TTC549 (cell line): ENCODE results near the gene CALM1.

Experiments
- FAIRE-seq: peaks from 2 replicates; lab custom pipeline; 2012; peaks lifted over from hg19 to GRCh38; lab: Jason Lieb, UNC

The CALM1 gene

DNA sequence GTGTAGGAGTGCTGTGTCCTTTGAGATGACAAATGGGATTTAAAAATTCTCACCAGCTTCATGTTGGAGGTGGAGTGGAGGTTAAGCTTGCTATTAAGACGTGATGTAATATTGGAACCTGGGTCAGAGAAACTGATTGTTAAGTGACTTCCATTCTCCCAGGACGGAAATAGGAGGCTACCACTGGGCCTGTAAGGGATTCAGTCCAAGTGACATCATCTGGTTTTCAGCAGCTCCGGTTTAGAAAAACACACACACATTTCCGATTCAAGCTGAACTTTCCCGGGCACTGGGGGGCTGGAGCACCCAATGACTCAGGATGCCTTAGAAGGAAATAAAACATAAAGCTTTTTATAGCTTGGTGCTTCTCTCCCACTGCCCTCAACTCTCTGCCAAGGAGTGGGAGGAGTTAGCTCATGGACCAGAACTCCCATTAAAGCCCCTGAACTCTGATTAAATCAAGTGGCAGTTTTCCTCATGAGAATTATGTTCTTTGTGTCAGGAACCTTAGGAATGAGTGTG is 12.4 kb downstream of the CALM1 start:
- no peak for FAIRE-seq

GRCh38 chr14:90412058-90412457 is 15.2 kb downstream of the CALM1 start:
- no peak for FAIRE-seq

DNA sequence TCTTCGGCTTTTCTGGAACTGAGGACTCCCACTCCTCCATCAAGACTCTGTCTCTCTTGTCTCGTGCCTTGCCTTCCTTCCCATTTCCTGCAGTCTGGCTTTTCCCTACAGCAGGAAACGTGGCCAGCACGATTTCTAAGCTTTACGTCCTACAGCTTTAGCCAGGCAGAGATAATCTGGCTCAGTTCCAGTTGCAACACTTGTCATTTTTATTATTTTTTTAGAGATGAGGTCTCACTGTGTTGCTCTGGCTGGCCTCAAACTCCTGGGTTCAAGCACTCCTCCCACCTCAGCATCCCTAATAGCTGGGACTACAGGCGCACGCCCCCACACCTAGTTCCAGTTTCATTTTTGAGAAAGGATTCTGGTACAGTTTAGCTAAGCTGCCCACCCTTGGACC is 19.9 kb downstream of the CALM1 start:
- no peak for FAIRE-seq

- FAIRE-seq = no peak
Observed at GRCh38 chr14:90418053-90418452, 21.2 kb downstream of the CALM1 start.

DNA sequence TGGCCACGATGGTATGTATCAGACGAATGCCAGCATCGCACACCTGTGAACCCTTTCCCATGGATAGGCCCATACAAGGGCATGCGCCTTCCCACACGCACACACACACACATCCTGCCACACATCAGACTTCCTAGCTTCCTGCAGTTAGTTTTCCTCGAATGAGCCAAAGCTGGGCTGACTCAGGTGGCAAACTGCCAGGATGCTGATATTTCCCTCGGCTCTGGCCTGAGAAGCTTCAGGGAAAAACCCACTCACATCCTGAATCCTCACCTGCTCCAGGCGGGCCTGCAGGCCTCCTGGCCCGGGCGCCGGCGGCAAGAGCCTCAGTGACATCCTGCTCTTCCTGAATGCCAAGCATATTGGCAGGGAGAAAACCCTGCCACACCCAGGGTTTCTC is 22.4 kb downstream of the CALM1 start:
- FAIRE-seq = no peak

DNA sequence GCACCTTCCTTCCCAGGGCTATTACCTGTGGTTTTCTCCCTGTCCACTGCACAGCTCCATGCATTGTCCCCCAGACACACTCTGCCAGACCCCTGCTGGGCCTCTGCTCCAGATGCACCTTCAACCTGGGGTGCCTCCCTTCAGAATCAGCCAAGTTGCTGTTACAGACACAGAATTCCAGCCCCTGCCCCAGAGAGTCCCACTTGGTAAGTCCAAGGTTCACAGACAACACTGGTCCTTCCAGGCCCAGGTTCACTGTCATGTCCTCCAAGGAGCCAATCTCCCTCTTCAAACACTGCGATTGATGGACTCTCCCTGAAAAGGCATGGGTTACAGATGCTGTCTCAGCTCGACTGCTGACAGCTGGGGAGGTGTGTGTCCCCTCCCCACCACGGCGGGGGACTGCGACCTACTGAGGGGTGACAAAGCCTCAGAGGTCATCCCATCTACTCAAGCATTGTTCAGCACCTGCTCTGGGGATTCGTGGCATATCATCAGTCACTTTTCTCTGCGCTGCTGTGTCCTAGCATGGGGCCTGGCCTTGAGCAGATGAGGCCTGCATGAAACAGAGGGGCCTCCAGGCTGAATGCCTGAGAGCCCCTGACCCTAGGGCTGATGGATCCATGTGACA is 24.3 kb downstream of the CALM1 start:
- FAIRE-seq = no peak

DNA sequence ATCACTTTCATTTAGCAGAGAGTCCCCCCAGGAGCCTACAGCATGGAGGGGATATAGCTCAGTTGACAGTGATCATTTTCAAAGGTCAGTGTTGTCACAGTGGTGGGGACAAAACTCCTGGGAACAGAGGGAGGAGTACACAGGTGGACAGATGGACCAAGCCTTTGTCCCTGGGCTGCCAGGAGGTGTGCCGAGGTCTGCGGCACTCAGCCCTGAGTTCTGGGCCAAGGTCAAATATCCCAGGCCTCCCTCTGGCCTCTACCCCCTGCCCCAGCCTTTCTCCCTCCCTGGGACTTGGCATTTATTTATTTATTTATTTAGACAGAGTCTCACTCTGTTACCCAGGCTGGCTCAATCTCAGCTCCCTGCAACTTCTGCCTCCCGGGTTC is 24.8 kb downstream of the CALM1 start:
- FAIRE-seq = no peak

GRCh38 chr14:90423166-90423565 is 26.3 kb downstream of the CALM1 start:
- FAIRE-seq = no peak

DNA sequence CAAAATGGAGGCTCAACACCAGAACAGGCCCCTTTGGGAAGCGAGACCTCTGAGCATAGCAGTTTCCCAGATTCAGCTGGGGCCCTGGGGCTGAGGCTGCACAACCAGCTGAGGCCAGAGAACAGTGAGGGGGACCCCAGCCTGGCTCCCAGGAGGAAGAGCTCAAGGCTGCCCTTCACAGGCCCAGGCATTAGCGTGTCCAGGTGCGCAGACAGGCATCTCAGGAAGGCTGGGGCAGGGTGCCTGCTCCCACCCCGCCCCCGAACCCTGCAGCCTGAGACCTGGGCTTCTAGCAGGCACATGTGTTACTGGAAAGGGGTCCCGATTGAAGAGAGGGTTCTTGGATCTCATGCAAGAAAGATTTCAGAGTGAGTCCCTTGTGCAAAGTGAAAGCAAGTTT is 27.2 kb downstream of the CALM1 start:
- FAIRE-seq = no peak

DNA sequence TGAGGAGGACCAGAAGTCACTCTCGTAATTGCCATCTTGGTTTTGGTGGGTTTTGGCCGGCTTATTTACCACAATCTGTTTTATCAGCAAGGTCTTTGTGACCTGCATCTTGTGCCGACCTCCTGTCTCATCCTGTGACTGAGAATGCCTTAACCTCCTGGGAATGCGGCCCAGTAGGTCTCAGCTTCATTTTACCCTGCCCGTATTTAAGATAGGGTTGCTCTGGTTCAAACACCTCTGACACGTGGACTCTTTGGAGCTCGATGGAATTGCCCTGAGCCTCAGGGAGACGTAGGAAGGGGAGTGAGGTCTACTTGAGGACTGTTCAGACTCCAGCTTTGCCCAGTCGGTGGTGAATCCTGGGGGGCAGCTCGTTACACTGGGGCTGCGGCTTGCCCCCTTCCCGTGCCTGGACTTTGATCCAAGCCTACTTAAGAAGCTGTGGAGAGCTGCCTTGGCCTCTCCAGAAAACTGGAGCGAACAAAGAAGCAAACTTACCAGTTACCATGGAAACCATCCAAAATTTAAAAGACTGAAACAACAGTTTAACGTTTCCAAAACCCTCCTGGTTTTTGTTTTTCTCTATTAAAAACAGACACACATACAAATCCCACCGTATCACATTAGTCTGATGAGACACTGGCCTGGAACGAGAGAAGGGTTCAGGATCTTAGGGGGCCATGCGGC is 28.0 kb downstream of the CALM1 start:
- FAIRE-seq = no peak

DNA sequence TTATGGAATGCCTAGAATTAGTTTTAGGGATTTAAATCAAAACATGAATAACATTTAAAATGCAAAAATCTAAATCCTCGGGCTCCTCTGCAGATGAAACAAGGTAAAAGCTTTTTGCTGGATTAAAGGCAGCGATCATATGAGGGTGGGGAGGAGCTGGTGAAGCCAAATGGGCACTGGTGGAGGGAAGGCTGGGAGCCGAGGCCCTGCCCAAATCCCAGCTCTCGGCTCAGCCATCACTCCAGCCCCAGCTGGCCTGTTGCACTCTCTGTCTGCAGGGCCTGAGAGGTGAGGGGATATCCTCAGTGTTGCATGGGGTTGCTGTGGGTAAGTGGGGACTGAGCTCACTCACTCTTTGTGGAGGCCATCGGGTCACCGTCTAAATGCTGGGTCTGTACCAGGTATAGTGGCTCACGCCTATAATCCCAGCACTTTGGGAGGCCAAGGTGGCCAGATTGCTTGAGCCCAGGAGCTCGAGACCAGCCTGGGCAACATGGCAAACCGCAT is 28.6 kb downstream of the CALM1 start:
- no peak for FAIRE-seq

DNA sequence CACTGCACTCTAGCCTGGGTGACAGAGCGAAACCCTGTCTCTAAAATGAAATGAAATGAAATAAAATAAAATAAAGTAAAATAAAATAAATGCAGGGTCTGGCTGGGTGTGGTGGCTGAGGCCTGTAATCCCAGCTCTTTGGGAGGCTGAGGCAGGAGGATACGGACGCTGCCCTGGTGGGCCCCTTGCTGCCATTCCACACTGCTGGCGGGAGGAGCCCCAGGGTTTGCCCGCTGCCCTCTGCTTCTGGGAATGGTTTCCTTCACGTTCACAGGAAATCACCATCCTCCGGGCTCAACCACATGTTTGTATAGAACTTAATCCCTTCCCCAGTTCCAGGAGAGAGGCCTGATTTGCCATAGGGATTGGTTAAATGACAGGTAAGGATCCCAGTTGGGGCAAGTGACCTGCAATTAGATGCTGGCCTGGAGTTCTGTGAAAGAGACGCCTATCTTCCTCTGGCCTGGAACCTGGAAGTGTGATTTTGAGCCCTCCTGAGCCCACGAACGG is 29.3 kb downstream of the CALM1 start:
- FAIRE-seq = no peak

- FAIRE-seq = no peak
Observed at GRCh38 chr14:90426663-90427062, 29.8 kb downstream of the CALM1 start.

DNA sequence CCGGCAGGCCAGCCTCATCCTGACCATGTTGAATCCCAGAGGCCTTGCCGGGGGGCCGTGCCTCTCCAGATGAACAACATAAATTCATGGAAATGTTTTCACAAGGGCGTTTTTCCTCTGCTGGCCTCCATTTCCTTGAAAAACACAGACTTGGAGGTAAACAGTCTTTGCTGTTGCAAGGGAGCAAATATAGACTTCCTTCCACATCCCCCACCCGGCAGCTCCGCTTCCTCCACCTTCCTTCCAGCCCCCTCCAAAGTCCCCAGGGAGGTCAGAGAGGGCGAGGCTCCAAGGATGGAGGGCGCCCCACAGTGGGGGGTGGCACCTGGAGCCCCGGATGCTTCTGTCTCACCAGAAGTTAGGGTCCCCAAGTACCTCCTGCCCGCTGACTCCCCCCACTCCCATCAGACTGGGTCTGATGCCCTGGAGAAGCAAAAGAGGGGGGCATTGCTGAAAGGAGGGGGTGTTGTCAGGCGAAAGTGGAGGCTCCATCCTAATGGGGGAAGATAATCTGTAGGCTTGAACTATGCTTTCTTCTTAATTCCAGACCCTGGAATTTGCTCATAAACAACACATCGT is 31.1 kb downstream of the CALM1 start:
- FAIRE-seq = no peak

GRCh38 chr14:90428676-90429075 is 31.8 kb downstream of the CALM1 start:
- FAIRE-seq = no peak

DNA sequence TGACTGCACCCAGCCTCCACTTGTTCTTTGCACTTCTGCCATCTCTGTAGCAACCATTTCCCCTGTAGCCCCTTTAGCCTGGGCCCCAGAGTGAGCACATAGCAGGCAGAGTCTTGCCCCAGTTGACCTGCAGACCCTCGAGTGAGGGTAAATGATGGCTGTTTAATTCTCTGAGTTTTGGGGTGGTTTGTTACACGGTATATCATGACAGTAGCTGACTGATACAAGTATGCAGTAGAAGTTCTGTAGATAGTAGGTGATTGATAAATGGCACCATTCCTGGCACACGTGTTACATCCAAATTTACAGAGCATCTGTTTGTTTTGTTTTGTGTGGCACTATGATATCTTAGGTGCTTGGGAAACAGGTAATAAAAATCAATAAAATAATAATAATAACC is 32.4 kb downstream of the CALM1 start:
- FAIRE-seq = no peak

DNA sequence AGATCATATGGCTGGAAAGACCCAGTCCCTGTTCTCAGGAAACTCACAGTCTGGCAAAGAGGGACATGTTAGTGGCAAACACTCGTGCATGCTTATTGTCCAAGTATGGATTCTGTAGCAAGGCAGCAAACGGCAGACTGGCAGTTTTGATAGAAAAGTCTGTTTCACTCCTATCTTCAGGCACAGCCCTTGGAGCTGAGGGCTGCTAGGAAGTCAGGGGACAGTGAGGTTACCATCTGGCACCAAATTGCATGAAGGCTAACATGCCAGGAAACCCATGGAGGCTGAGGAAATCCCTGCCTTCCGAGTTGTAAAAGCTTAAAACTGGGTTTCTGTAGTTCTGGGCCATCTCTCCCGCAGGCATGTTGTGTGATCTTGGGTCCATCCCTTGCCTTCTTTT is 32.9 kb downstream of the CALM1 start:
- FAIRE-seq = no peak

DNA sequence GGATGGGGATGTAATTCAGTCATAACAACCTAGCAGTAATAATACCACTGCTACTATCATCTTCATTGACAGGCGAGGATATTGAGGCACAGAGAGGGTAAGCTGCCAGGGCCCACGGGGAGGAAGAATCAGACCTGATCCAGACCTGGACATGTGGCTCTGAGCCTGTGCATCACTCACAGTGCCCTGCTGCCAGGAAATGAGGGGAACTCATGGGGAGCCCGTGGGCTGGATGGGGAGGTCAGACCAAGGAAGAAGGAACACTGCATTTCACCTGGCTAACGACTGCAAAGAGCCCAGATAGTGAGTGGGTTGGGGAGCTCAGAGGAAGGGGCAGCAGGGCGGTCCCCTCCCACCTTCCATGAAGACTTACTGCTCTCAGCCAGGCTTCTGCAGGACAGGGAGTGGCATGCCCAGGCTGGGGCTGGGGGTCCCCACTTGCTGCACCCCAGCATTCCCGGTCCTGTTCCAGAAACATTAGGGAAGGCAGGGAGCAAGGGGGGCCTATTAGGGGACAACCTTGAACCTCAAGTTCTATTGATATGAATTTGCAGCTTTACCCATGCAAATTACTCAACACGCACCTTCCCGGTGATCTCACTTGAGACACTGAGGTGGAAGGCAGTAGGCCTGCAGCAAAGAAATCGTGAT is 37.7 kb downstream of the CALM1 start:
- no peak for FAIRE-seq

DNA sequence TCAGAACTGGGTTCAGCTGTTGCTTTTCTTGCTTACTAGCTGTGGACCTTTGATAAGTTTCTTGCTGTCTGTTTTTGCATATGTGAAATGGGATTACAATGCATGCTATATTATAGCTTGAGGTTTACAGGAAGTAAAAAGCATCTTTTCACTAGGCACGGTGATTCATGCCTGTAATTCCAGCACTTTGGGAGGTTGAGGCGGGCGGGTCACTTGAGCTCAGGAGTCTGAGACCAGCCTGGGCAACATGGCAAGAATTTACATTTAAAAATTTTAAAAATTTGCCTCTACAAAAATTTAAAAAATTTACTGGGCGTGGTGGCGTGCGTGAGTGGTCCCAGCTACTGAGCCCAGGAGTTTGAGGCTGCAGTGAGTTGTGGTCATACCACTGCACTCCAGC is 42.0 kb downstream of the CALM1 start:
- FAIRE-seq = no peak

DNA sequence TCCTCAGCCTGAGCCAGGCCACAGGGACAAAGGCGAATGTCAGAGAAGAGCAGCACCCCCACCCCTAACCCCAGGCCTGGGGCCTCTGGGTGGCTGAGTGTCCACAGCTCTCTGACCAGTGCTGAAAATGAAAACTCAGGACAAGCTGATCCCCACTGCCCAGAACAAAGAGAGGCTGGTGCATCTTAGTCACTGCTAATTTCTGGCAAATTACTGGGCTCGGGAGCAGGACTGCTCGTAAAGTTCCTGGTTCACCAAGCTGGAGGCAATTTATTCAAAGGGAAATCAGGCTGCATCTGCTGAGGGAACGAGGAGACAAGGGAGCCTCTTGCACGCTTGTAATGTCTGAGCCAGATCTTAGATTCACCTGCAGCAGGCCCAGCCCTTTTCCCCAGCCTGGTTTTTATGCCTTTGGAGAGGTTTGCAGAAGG is 43.2 kb downstream of the CALM1 start:
- no peak for FAIRE-seq

DNA sequence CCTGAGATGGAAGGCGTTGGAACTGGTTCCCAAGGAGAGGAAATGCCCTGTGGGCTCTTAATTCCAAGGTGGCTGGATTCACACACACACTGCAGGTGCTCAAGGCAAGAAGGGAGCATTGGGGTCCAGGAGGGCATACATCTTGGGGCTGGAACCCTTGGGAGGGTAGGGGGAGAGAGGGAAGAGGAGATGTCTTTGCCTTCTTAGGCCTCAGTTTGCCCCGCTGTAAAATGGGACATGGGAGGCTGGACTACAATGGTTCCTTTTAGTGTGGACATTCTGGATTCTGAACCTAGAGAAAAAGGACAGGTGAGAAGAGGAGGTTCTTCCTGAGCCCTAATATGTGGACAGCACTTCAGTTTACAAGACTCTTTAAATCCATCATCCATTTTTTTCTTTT is 43.8 kb downstream of the CALM1 start:
- FAIRE-seq = no peak

- FAIRE-seq = no peak
Observed at GRCh38 chr14:90442388-90442787, 45.6 kb downstream of the CALM1 start.
